Colon (tissue), 2 donors: Measurements from ENCODE around the gene ACVR2A.

Experiments
- FAIRE-seq: peaks from 2 replicates; lab custom pipeline; 2012; peaks lifted over from hg19 to GRCh38; lab: Jason Lieb, UNC
- donor health status: control.
- donor health status: control.

ACVR2A gene

DNA sequence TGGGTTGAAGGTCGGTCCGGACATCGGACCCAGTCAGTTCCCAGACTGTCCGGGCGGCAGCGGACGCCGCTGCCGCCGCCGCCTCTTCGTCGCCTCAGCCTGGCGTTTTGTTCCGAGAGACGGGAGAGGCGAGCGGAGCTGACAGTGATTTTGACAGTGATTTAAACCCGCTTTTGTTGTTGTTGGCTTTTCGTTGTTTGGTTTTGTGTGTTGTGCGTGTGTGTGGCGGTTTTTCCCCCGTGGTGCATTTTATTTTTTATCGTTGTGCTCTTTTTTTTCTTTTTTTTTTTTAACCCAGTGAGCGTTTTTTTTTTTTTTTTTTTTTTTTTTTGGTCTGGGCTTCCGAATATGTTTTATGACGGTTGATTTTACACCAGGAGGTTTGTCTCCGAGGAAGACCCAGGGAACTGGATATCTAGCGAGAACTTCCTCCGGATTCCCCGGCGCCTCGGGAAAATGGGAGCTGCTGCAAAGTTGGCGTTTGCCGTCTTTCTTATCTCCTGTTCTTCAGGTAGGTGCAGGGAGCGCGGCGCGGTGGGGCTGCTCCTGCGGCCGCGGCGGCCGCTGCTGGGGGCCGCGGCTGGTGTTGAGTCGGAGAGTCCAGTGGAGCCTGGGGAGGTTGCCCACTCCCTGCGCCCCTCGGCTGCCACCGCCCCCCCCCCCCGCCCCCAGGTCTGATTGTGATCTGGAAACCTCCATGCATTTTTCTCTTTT, at the start of gene ACVR2A:
Gene ACVR2A, plus strand, starts transcription at position 333 of the 714 bp plus-strand sequence. Its CDS starts 124 bp downstream, at position 457.
- no peak for FAIRE-seq

DNA sequence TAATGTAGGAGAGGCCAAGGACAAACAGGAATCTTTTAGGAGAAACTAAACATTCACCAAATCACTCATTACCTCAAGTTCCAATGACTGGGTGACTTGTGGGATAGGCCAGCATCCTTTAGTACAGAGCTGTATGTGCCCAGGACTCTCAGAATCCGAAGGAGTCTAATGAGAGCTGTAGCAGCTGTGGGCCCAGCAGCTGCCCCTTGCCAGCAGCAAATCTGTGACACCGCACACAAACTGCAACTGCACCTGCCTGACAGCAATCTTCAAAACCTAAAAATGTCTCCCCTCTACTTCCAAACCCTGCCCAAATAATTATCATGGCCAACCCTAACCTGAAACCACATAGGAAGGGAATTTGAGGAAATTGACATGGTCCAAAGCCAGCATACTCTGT, 44.5 kb upstream of the ACVR2A start:
- no peak for FAIRE-seq

DNA sequence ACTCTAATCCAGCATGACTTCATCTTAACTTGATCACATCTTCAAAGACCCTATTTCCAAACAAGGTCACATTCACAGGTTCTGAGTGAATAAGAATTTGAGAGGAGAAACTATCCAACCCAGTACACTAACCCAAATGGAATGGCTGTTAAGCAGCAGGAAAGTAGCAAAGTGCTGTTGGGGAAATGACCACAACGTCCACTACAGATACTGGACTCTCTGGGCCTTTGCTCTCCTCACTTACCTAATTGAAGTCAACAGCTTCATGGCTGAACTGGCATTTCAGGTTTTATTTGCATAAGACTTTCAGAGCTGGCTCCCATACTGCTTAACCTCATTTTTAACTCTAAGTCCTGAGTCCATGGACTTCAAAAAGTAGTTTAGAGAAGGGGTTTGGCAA, 38.0 kb upstream of the ACVR2A start:
- no peak for FAIRE-seq

DNA sequence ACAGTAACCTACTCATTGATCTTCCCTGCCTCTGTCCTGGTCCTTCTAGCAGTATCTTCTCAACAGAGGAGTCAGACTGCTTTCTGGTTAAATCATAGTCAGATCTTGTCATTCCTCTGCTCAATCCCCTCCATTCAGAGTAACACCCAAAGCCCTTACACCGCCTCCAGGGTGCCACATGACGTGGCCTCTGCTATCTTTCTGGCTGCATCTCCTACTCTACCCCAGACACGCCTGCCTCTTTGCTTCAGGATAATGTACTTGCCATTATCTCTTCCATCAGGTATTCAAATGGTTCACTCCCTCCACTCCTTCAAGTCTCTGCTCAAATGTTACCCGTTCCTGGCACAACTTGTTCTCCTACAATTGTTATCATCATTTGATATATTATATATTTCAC, 36.3 kb upstream of the ACVR2A start:
- FAIRE-seq = no peak

DNA sequence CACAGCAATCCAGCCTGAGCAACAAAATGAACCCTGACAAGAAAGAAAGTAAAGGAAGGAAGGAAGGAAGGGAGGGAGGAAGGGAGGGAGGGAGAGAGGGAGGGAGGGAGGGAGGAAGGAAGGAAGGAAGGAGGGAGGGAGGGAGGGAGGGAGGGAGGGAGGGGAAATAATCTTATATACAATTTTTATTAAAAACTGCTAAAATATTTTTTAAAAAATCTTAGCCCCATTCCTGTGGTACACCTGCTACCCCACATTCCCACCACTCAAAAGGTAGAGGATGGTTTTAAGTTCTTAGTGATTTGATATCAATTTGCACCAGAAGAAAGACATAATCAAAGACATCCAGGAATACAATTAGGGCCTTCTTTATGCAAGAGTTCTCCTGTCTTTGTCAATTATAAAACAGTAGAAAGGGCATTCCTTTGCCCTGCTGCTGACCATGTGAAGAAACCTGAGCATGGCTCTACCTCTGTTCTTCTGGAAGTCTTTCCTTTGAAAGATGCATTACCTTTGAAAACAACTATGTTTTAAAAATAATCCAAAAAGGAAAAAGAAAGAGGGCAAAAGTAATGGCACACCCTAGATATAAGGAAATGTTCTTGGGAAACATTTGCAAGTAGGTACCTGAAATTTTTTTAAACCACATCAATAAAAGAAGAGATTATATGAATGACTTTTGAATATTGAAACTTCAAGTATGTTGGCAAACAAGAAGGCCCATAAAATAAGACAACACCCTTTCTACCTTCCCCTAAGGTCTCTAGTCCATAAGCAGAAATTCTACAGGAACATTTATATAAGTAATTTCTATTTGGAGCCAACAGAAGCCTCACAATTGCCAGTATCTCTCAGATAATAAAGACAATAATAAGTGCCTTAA, 33.7 kb upstream of the ACVR2A start:
- peak; percentile 94 for FAIRE-seq

DNA sequence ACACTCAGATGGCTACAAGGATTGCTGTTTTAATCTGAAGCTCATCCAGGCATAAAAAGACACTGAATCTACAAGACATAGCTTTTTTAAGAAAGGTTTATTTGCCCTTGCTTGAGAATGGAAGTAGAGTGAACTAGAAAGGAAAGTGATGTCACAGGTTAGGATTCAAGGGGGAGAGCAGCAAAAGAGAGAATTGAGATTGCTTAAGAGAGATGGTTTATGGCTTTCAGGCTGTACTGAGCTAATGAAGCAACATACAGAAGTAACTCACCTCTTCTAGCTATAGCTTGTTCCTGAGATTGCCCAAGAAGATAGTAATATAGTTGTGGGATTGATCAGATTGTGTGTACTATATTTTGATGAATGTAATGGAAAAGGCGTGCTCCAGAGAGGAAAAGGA, 26.1 kb upstream of the ACVR2A start:
- FAIRE-seq = no peak

DNA sequence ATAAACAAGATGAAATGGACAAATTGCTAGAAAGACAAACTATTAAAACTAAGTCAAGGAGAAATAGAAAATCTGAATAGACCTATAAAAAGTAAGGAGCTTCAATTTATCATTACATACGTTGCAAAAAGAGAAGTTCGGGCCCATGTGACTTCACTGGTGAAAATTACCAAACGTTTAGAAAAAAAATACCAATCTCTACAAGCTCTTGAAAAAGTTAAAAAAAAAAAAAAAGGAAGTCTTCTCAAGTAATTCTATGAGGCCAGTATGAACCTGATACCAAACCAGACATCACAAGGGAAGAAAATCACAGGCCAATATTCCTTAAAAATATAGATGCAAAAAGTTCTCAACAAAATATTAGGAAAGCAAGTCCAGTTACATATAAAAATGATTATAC, 20.2 kb upstream of the ACVR2A start:
- no peak for FAIRE-seq

DNA sequence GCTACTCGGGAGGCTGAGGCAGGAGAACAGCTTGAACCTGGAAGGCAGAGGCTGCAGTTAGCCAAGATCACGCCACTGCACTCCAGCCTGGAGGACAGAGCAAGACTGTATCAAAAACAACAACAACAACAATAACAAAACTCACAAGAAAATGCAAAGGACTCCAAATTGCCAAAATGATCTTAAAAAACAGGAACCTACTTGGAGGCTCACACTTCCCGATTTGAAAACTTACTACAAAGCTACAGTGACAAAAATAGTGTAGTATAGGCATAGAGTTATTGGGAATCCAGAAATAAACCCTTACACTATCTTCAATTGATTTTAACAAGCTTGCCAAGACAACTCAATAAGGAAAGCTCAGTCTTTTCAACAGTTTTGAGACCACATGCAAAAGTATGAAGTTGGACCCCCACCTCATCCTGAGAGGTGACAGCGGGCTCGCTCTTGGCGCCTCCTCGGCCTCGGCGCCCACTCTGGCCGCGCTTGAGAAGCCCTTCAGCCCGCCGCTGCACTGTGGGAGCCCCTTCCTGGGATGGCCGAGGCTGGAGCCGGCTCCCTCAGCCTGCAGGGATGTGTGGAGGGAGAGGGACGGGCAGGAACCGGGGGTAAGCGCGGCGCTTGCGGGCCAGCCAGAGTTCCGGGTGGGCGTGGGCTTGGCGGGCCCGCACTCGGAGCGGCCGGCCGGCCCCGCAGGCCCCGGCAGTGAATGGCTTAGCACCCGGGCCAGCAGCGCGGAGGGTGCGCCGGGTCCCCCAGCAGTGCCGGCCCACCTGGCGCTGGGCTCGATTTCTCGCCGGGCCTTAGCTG, 18.3 kb upstream of the ACVR2A start:
- no peak for FAIRE-seq

DNA sequence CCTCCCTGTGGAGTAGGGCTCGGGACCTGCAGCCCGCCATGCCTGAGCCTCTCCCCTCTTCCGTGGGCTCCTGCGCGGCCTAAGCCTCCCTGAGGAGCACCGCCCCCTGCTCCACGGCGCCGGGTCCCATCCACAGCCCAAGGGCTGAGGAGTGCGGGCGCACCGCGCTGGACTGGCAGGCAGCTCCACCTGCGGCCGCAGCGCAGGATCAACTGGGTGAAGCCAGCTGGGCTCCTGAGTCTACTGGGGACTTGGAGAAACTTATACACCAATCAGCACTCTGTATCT, 17.8 kb upstream of the ACVR2A start:
- no peak for FAIRE-seq

DNA sequence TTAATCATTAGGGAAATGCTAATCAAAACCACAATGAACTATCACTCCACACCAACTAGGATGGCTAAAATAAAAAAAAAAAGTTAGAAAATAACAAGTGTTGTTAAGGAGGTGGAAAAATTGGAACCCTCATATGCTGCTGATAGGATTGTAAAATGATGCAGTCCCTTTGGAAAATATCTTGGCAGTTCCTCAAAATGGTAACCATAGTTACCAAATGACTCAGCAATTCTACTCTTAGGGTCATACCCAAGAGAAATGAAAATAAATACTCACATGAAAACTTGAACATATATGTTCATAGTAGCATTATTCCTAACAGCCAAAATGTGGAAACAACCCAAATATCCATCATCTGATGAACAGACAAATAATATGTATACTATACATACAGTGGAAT, 15.7 kb upstream of the ACVR2A start:
- no peak for FAIRE-seq

DNA sequence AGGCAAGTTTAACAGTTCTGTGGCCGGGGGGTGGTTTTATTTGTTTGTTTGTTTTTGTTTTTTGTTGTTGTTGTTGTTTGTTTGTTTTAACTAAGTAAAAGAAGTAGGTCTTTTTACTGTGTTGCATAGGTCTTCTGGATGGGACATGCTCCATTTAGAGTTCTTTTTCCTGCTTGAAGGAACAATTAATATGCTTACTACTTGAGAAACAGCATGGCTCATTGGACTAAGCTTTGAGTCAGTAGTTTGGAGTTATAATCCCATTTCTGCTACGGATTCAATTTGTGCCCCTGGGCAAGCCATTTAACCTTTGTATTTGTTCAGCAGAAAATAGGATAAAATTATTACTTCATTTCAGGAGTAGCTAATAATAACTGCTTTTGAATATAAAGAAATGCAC, 8.7 kb upstream of the ACVR2A start:
- FAIRE-seq = no peak

DNA sequence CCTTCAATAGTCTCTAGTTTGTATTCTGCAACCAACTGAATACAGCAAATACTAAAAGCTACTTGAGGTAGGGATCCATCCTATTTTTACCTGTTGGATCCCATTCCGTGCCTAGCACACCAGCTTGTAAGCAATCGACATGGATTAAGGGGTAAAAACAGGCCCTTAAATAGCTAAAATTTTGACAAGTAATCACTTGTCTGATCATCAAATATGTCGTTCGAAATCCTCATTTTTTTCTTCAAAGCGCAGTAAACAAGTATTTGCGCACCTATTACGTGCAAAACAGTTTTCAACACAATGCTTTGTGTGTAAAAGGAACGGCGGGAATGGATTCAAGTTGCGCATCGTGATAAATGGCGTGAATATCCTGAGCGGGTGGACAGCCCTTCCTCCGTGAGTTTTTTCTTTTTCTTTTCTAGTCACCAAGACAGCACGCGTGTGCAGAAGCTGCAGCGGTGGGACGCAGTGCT, 1.4 kb upstream of the ACVR2A start:
- no peak for FAIRE-seq

DNA sequence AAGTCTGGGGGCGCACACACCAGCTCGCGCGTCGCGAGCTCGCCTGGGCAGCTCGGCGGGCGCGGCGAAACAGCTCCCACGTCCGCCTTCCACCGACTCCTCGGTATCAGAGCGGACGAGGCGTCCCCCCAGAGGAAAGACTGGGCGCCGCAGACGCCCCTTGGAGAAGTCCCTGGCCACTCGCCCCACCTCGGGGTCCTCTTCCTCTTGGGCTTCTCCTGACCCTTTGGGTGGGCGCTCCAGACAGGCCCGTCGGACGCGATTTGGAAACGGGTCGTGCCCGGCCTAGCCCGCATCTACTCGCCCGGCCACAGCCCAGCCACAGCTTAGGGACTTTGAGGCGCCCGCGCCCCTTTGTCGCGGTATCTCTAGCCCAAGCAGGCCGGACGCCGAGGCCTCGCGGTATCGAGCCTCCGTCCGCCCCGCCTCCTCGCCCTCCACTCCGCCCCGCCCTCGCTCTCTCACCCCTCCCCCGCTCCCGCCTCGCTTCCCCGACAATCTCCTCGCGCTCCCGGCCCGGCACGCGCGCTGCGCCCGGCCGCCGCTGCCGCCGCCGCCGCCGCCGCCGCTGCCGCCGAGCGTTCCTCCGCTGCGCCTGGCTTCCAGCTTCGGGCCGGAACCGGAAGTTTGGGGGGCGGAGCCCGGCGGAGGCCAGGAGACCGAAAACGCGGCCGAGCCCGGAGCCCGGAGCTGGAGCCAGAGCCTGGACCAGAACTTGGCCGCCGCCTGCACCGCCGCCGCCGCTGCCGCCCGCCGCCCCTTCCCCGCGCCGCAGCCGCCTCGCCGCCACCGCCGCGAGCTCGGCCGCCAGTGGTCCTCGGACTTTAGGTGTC, 749 bp upstream of the ACVR2A start:
- no peak for FAIRE-seq

DNA sequence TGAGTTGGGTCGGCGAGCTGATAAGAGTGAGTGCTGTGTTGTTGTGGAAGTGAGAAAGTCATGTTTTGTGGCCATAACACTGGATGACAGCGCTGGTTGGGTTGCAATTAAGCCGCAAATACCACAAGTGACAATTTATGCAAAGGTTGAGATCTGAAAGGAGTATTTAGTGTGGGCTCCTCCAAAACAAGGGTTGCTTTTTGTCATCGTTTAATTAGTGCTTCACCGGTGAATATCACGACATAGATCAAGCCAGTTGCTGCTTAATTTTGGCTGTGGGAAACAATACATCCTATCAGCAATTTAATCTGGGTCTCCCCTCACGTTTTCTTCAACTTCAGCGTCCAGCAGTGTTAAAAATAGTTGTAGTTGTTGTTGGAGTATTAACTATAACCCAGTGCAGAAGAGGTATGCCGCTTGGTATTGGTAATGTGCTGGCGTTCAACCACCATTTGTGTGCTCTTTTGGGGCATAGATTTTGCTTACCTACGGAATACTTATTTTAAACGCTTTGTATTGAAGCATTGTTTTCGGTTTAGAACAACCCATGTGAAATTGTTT, 662 bp downstream of the ACVR2A start:
- FAIRE-seq = no peak

DNA sequence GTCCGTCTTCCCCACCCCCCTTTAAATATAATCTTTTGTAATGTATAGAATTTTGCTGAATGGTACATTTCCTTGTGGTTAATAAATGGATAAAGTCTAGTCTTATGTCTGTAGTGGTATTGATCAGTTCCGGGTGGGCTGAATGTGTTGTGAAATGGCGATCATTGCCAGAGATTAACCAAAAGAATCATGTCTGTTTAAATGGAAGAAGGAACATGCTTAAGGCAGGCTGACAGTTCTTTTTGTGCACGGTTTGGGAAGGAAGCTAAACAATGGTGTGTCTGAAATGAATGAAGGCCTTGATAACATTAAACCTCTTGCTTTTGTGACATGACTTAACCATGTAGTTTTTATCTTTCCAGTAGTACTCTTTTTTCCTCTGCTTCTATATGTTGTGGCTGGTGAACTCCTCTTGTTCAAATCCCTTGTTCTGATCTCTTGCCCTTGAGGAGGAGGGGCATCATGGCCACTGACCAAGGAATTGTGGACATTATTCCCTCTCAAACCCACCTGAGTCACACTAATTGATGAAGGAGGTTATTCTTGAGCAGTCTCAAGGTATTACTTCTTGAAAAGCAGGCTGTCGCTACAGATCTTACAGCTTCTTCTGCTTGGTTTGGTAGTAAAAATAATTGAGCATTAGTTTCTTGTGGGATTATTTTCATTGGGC, 1.7 kb downstream of the ACVR2A start:
- FAIRE-seq = no peak

DNA sequence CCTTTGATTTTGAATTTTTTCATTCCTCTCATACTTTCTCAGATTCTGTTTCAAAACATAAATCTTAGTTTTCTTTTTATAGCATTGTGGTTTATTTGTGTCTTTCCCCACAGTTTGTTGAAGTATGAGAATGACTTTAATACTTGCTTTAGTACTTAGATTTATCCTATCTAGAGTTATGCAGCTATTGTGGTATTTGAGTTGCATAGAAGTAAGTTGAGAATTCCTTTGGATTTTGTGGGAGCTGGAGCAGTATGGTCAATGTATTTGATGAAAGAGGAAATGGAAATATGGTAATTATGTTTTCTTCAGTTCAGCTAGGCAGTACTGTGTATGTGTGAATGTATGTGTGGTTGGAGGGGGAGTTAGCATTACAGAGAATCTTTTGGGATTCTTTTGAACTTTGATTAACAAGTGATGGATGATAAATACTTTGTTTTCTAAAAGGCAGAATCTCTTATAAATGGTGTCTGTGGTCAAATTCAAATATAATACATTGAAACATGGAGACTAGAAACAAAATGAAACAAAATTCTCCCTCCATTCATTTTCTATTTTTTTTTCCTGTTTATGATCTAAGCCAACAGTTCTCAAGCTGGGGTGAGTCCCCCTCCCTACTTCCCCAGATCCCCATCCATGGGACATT, 3.0 kb downstream of the ACVR2A start:
- no peak for FAIRE-seq

DNA sequence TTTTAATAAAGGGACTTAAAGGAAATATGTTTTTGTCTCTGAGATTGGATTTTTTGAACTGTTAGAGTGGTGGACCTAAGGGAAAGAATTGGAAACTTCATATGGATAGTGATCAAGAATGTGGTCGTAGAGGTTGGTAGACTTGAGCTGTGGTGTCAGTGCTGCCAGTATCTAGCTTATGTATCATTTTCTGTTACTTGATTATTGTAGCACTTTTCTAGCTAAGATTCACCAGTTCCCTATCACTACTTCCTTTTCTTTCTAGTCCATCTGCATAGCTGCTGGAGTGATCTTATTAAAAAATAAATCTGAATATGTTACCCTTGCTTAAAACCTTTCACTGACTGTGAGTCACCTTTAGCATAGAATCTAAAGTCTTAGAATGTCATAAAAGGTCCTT, 6.0 kb downstream of the ACVR2A start:
- FAIRE-seq = no peak

DNA sequence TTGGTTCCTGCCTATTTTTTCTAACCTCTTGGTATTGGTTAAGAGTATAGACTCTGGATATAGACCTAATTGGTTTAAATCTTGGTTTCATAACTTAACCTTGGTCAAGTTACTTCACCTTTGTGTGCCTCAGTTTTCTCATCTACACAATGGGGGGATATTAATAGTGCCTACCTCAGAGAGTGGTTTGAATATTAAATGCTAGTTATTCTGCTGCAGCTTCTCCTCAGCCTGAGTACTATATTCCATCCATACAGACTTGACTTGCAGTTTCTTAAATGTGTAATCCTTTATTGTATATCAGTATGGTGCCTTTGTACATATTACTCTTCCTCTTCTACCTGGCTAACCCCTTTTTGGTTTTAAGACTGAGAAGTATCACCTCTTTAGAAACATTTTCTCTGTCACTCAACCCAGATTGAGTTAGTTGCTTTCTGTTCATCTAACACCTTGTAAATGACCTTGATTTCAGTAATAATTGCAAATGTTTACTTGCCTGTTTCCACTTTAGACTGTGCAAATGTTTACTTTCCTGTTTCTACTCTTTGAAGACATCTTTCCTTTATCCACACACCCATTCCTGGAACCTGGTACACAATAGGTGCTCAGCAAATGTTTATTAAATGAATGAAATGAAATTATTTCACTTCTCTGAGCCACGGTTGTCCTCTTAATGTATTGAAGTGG, 6.6 kb downstream of the ACVR2A start:
- FAIRE-seq = no peak

DNA sequence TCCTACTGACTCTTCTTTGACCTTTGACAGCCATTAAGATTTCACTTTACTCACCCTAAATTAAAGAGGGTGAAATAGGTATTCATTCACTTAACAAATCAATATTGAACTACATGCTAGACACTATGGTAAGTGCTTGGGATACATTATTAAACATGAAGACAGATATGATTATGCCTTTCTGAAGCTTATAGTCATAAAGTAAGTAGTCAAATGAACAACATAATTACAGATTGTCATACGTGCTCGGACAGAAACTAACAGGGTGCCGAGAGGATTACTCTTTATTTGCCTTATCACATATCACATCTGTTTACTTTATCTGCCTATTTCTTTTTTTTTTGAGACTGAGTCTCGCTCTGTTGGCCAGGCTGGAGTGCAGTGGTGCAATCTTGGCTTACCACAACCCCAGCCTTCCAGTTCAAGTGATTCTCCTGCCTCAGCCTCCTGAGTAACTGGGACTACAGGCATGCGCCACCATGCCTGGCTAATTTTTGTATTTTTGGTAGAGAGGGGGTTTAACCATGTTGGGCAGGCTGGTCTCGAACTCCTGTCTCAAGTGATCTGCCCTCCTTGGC, 9.8 kb downstream of the ACVR2A start:
- FAIRE-seq = no peak

DNA sequence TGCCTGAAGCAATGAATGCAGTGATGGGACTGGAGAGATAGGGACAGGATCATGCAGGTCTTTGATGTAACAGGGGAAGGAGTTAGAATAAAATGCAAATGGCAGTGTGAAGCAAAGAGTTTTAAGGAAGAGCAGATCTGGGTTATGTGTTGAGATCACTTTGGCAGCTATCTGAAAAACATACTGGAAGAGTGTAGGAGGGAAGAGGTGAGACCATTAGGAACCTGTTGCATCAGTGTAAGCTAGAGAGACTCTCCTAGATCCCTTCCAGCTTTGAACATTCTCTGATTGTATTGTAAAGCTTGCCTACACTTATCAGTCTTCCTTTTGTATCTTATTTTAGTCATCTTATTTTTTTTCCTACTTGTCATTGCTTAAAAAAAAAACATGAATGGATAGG, 10.5 kb downstream of the ACVR2A start:
- no peak for FAIRE-seq
